Measurements from ENCODE around the gene PIAS4. TPM values are rescaled to one million over a fixed set of nuclear protein-coding genes. Genes with fewer than 3 reads are reported as not detected.

PIAS4 gene
- total RNA-seq, 4 donors from 2014 or later, result 23.0 to 32.4 (median 26.3) TPM

DNA sequence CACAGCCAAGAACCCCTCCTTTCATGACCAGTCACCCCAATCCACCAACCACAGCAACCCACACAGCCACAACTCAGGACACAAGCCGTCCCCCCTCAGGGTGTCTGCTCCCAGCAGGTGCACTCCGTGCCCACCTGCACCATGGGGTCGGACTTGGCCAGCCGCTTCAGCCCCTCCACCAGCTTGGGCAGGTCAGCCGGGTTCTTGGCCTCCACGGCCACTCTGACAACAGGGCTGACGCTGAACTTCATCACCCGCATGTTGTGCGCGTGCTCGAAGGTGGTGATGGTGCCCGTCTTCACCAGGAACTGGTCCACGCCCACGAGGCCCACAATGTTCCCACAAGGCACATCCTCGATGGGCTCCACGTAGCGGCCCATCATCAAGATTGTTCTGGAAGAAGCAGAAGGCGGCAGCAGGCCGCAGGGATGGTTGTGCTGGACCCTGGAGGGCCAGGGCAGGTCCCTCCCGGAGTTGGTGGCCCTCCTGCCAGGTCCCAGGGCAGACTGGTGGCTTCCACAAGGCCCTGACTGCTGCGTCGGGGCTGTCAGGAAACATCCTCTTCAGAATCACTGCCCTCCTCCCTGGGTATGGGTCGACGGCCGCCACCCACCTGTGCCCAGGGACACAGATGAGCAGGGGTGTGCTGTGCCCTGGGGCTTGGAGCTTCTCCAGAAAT is 27.7 kb upstream of the PIAS4 start:
- peaks cover 30 to 94% (median 82%) of the 10 kb centered on the region in 3 donors for H3K36me3 ChIP-seq
- no peak for DNase-seq (ENCODE audit: low spot score in 2 of 2)

DNA sequence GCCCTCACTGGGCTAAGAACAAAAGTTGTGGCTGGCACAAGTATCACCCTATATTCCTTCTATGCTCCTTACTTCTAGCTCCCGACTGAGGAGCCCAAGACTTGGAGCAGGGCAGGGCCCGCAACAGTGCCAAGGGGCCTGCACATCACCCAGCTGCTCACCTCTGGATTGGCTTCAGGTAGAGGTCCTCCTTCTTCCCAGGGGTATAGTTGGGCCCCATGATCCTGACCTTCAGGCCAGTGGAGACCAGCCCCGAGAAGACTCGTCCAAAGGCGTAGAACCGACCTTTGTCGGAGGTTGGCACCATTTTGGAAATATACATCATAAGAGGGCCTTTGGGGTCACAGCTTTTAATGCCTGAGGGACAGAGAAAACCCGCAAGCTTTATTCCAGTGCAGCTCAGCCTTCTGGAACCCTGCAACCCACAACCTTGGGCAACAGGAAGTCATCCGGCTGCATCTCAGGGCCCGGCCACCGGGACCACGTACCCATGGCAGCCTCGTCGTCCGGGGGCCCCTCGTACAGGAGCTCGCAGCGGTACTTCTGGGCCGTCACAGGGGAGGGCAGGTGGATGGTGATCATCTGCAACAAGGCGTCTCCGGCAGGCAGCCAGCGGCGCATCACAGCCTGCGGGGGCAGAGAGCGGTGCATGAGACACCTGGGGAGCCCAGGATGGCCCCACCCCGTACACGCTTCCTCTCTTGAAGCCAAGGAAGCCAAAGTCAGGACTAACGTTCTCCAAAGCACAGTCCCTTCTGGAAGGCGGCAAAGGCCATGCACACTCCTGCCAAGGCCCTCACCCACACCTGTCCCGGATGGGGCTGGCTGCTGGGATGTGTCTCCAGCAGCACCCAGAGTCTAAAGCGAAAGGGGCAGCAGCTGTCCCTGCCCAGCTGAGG is 26.9 kb upstream of the PIAS4 start:
- no peaks in the 10 kb centered on the region for H3K9me3 ChIP-seq
- H3K36me3 ChIP-seq, result peaks cover 30 to 86% (median 82%) of the 10 kb centered on the region in 3 donors
- no peak for DNase-seq (ENCODE audit: low spot score in 2 of 2)
- TF ChIP-seq EP300 (IDR thresholded peaks at IDR 0.05) (no peak), POLR2A (IDR thresholded peaks at IDR 0.05) (no peak)
- TF ChIP-seq, protein P1, sequence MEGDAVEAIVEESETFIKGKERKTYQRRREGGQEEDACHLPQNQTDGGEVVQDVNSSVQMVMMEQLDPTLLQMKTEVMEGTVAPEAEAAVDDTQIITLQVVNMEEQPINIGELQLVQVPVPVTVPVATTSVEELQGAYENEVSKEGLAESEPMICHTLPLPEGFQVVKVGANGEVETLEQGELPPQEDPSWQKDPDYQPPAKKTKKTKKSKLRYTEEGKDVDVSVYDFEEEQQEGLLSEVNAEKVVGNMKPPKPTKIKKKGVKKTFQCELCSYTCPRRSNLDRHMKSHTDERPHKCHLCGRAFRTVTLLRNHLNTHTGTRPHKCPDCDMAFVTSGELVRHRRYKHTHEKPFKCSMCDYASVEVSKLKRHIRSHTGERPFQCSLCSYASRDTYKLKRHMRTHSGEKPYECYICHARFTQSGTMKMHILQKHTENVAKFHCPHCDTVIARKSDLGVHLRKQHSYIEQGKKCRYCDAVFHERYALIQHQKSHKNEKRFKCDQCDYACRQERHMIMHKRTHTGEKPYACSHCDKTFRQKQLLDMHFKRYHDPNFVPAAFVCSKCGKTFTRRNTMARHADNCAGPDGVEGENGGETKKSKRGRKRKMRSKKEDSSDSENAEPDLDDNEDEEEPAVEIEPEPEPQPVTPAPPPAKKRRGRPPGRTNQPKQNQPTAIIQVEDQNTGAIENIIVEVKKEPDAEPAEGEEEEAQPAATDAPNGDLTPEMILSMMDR (IDR thresholded peaks at IDR 0.05), result no peak
- no peak overlapping the region for H3K27ac ChIP-seq
- H3K4me3 ChIP-seq, result no peak overlapping the region
- H3K27me3 ChIP-seq, result no peaks in the 10 kb centered on the region
- WGBS, 2 donors, result 88 to 90% methylated on average over 30 of the region's 31 CpGs
- peaks cover 0 to 48% (median 12%) of the 10 kb centered on the region in 4 donors for H3K4me1 ChIP-seq

More for the DNA sequence above, 27.7 kb upstream of the PIAS4 start:
- Histone ChIP-seq H3K4me1 (peaks cover 0 to 45% (median 11%) of the 10 kb centered on the region in 4 donors), H3K9me3 (no peaks in the 10 kb centered on the region), H3K27ac (no peak overlapping the region), H3K4me3 (no peak overlapping the region), H3K27me3 (no peaks in the 10 kb centered on the region)
- WGBS, 2 donors, result 88 to 93% methylated on average over 13 to 21 of the region's 25 CpGs
- TF ChIP-seq POLR2A (IDR thresholded peaks at IDR 0.05) (no peak), EP300 (IDR thresholded peaks at IDR 0.05) (no peak)
- TF ChIP-seq, protein P1 (IDR thresholded peaks at IDR 0.05), result no peak

DNA sequence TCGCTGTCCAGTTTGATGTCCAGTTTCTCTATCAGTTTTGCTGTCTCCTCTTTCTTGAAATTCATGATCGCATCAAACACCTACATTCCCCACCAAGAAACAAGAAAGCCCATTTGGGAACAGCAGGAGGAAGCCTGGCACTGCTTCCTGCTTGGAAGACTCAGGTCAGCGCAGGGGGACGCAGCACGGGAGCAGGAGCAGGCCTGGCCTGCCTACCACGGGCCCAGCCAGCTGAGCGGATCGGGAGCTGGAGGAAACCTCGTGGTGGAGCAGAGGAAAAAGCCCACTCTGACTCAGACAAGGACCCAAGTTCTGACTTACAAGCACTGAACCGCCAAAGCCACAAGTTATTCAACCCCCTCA is 26.2 kb upstream of the PIAS4 start:
- TF ChIP-seq POLR2A (IDR thresholded peaks at IDR 0.05) (no peak), EP300 (IDR thresholded peaks at IDR 0.05) (no peak)
- no peak for DNase-seq (ENCODE audit: low spot score in 2 of 2)
- Histone ChIP-seq H3K36me3 (peaks cover 30 to 79% (median 74%) of the 10 kb centered on the region in 3 donors), H3K27ac (no peak overlapping the region), H3K4me3 (no peak overlapping the region), H3K27me3 (no peaks in the 10 kb centered on the region), H3K9me3 (no peaks in the 10 kb centered on the region), H3K4me1 (peaks cover 0 to 55% (median 19%) of the 10 kb centered on the region in 4 donors)
- WGBS, 2 donors, result 88 to 89% methylated on average over 10 of the region's 10 CpGs

DNA sequence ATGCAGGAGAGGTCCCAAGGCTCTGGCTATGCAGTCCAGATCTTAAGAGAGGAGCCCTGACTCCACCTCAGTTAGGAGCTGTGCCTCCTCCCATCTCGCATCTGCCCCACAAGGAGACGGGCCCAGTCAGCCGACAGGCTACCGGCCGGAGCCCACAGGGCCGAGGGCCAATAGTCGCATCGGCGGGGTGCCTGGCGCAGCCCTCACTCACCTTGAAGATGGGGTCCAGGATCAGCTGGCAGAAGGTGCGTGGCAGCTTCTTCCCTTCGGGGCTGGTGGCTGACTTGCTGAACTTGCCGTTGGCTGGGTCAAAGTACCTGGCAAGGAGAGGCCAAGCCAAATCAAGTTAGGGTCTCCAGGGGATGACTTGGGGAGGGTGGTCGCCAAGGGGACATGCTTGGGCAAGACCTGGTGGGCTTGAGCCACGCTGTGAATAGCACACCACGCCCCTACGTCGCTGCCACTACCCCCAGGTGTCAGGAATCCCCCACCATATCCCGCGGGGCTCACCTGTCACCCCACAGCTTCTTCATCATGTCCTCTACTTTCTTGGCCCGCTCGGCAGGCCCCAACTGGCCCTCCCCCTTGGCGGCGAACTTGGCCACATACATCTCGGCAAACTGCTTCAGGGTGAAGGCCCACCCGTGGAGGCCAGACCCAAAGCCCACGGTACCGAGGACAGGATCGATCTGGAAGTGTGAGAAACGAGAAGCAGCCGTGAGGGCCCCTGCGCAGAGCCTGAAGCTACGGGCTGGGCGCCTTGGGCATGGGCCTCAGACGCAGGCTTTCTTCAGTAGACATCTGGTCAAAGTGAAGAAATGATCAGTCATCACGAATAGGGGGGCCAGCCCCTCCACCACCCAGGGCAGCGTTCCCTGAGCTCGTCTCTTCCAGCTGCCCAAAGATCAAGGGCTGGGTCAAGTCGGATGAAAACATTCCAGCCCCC is 25.5 kb upstream of the PIAS4 start:
- H3K9me3 ChIP-seq, result no peaks in the 10 kb centered on the region
- no peaks in the 10 kb centered on the region for H3K27me3 ChIP-seq
- WGBS, 2 donors, result 85 to 88% methylated on average over 36 to 39 of the region's 39 CpGs
- TF ChIP-seq EP300 (IDR thresholded peaks at IDR 0.05), result no peak
- no peak for DNase-seq (ENCODE audit: low spot score in 2 of 2)
- no peak overlapping the region for H3K4me3 ChIP-seq
- peaks cover 30 to 72% (median 68%) of the 10 kb centered on the region in 3 donors for H3K36me3 ChIP-seq
- H3K4me1 ChIP-seq, result peaks cover 3 to 62% (median 26%) of the 10 kb centered on the region in 4 donors
- H3K27ac ChIP-seq, result peak overlapping the region in 1 of 4 donors; percentile 89

DNA sequence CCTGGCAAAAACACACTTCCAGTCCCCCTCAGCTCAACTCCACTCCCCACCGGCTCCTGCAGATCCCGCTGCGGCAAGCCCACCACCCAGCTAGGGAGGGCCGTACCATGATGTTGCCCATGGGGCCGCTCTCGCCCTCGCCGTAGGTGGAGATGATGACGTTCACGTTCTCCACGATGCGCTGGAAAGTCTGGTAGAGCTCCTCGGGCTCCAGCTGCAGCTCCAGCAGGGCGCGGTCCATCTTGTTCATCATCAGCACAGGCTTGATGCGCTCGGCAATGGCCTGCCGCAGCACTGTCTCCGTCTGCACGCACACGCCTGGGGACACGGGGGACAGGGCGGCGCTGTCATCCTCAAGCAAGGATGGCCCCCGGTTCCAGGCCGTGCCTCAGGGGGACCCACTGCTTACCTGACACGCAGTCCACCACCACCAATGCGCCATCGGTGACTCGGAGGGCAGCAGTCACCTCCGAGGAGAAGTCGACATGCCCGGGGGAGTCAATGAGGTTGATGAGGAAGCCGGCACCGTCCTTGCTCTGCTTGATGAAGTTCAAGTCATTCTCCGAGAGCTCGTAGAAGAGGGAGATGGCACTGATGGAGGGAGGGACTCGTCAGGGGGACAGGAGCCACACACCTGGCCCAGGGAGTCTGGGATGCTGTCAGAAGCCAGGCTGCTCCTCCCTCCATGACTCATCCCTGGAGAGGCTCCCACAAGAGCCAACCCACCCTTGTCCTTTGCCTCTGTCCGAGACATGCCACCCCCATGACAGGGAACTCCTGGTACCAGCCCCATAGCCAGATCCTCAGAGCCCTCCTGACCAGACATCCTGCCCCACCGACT is 24.6 kb upstream of the PIAS4 start:
- no peak for DNase-seq (ENCODE audit: low spot score in 2 of 2)
- WGBS, 2 donors, result 70 to 83% methylated on average over 26 to 38 of the region's 40 CpGs
- TF ChIP-seq, protein P1 (IDR thresholded peaks at IDR 0.05), result no peak
- no peak for TF ChIP-seq EP300 (IDR thresholded peaks at IDR 0.05)
- no peak for TF ChIP-seq POLR2A (IDR thresholded peaks at IDR 0.05)
- Histone ChIP-seq H3K27me3 (no peaks in the 10 kb centered on the region), H3K9me3 (no peaks in the 10 kb centered on the region), H3K4me1 (peaks cover 3 to 69% (median 29%) of the 10 kb centered on the region in 4 donors), H3K4me3 (no peak overlapping the region), H3K36me3 (peaks cover 25 to 63% (median 58%) of the 10 kb centered on the region in 3 donors), H3K27ac (peak overlapping the region in 2 of 4 donors; percentile 89 to 94)
